ENCODE results near the gene DYNLT2.

The DYNLT2 gene

GRCh38 chr6:169782966-169783365 lies 31.6 kb upstream of the DYNLT2 start:
- no peak overlapping the region for H3K4ac ChIP-seq (ENCODE audit: low read length)
- H2BK12ac ChIP-seq (ENCODE audit: low read length) = no peak overlapping the region
- no peaks in the 10 kb centered on the region for H3K27me3 ChIP-seq (ENCODE audit: control insufficient read depth in 3 of 3, insufficient read depth in 3 of 3, low read depth in 1 of 3, low read length in 3 of 3)
- H4K8ac ChIP-seq (ENCODE audit: low read depth, low read length) = no peak overlapping the region
- H3K4me3 ChIP-seq (ENCODE audit: low read length in 2 of 2) = no peak overlapping the region
- H3K18ac ChIP-seq (ENCODE audit: low read length) = no peak overlapping the region
- H2AK5ac ChIP-seq (ENCODE audit: low read depth, low read length) = no peak overlapping the region
- peaks cover 2 to 31% of the 10 kb centered on the region in 2 donors for H3K36me3 ChIP-seq (replicated peaks in 1 of 2; ENCODE audit: control insufficient read depth in 2 of 2, insufficient read depth in 2 of 2, low read length in 2 of 2)
- peaks cover 0 to 4% of the 10 kb centered on the region in 2 donors for H3K9me3 ChIP-seq (replicated peaks in 1 of 2; ENCODE audit: control insufficient read depth in 2 of 2, insufficient read depth in 1 of 2, low read depth in 1 of 2, low read length in 2 of 2)
- no peak overlapping the region for H2AFZ ChIP-seq (ENCODE audit: low read length)
- no peak overlapping the region for H3K14ac ChIP-seq (ENCODE audit: low read length)
- H3K9ac ChIP-seq (ENCODE audit: low read depth, low read length, poor library complexity) = no peak overlapping the region
- H4K91ac ChIP-seq (ENCODE audit: low read depth, low read length, poor library complexity) = no peak overlapping the region
- H2BK120ac ChIP-seq (ENCODE audit: low read depth, low read length) = no peak overlapping the region
- H3K23ac ChIP-seq (ENCODE audit: low read depth, low read length, poor library complexity) = no peak overlapping the region
- H3K4me1 ChIP-seq (ENCODE audit: control insufficient read depth in 2 of 2, insufficient read depth in 1 of 2, low read depth in 1 of 2, low read length in 2 of 2) = no peaks in the 10 kb centered on the region
- no peak overlapping the region for H2BK5ac ChIP-seq (ENCODE audit: low read length)
- H3K27ac ChIP-seq (replicated peaks; ENCODE audit: low read length) = no peak overlapping the region
- H3K4me2 ChIP-seq (ENCODE audit: insufficient read depth, low read length, poor library complexity, severe bottlenecking) = no peak overlapping the region
- DNase-seq (ENCODE audit: low spot score) = no peak
- H3K79me1 ChIP-seq (ENCODE audit: low read depth, low read length) = no peaks in the 10 kb centered on the region
- no CpG with 5 or more reads among the region's 8 CpGs for WGBS, 2 donors (ENCODE audit: extremely low coverage in 2 of 2, insufficient read length in 2 of 2, insufficient replicate concordance in 1 of 2)
- no peak overlapping the region for H2BK15ac ChIP-seq (ENCODE audit: low read length)

GRCh38 chr6:169780571-169781091 lies 29.3 kb upstream of the DYNLT2 start:
- Histone ChIP-seq H3K27ac (replicated peaks; ENCODE audit: low read length) (no peak overlapping the region), H4K91ac (ENCODE audit: low read depth, low read length, poor library complexity) (no peak overlapping the region), H3K27me3 (ENCODE audit: control insufficient read depth in 3 of 3, insufficient read depth in 3 of 3, low read depth in 1 of 3, low read length in 3 of 3) (no peaks in the 10 kb centered on the region), H3K9ac (ENCODE audit: low read depth, low read length, poor library complexity) (no peak overlapping the region), H2AFZ (ENCODE audit: low read length) (no peak overlapping the region), H3K79me1 (ENCODE audit: low read depth, low read length) (peaks cover 4% of the 10 kb centered on the region), H3K4me1 (ENCODE audit: control insufficient read depth in 2 of 2, insufficient read depth in 1 of 2, low read depth in 1 of 2, low read length in 2 of 2) (no peaks in the 10 kb centered on the region), H2AK5ac (ENCODE audit: low read depth, low read length) (no peak overlapping the region), H3K9me3 (replicated peaks in 1 of 2; ENCODE audit: control insufficient read depth in 2 of 2, insufficient read depth in 1 of 2, low read depth in 1 of 2, low read length in 2 of 2) (peaks cover 0 to 4% of the 10 kb centered on the region in 2 donors), H3K14ac (ENCODE audit: low read length) (no peak overlapping the region), H3K4me2 (ENCODE audit: insufficient read depth, low read length, poor library complexity, severe bottlenecking) (no peak overlapping the region), H2BK12ac (ENCODE audit: low read length) (no peak overlapping the region), H2BK5ac (ENCODE audit: low read length) (no peak overlapping the region), H2BK120ac (ENCODE audit: low read depth, low read length) (no peak overlapping the region), H3K4me3 (ENCODE audit: low read length in 2 of 2) (no peak overlapping the region), H3K18ac (ENCODE audit: low read length) (no peak overlapping the region), H3K4ac (ENCODE audit: low read length) (no peak overlapping the region), H3K36me3 (replicated peaks in 1 of 2; ENCODE audit: control insufficient read depth in 2 of 2, insufficient read depth in 2 of 2, low read length in 2 of 2) (peaks cover 7 to 50% of the 10 kb centered on the region in 2 donors), H2BK15ac (ENCODE audit: low read length) (no peak overlapping the region), H4K8ac (ENCODE audit: low read depth, low read length) (no peak overlapping the region), H3K23ac (ENCODE audit: low read depth, low read length, poor library complexity) (no peak overlapping the region)
- no peak for DNase-seq (ENCODE audit: low spot score)
- no CpG with 5 or more reads among the region's 11 CpGs for WGBS, 2 donors (ENCODE audit: extremely low coverage in 2 of 2, insufficient read length in 2 of 2, insufficient replicate concordance in 1 of 2)

GRCh38 chr6:169779896-169780295 lies 28.5 kb upstream of the DYNLT2 start:
- Histone ChIP-seq H3K27ac (replicated peaks; ENCODE audit: low read length) (no peak overlapping the region), H3K9me3 (replicated peaks in 1 of 2; ENCODE audit: control insufficient read depth in 2 of 2, insufficient read depth in 1 of 2, low read depth in 1 of 2, low read length in 2 of 2) (peaks cover 0 to 4% of the 10 kb centered on the region in 2 donors), H2BK5ac (ENCODE audit: low read length) (peak overlapping the region; percentile 30), H2AK5ac (ENCODE audit: low read depth, low read length) (no peak overlapping the region), H3K79me1 (ENCODE audit: low read depth, low read length) (peaks cover 4% of the 10 kb centered on the region), H2BK12ac (ENCODE audit: low read length) (no peak overlapping the region), H2BK120ac (ENCODE audit: low read depth, low read length) (no peak overlapping the region), H3K4me2 (ENCODE audit: insufficient read depth, low read length, poor library complexity, severe bottlenecking) (no peak overlapping the region), H3K4ac (ENCODE audit: low read length) (no peak overlapping the region), H4K8ac (ENCODE audit: low read depth, low read length) (no peak overlapping the region), H4K91ac (ENCODE audit: low read depth, low read length, poor library complexity) (peak overlapping the region; percentile 43), H3K18ac (ENCODE audit: low read length) (no peak overlapping the region), H2AFZ (ENCODE audit: low read length) (no peak overlapping the region), H3K27me3 (ENCODE audit: control insufficient read depth in 3 of 3, insufficient read depth in 3 of 3, low read depth in 1 of 3, low read length in 3 of 3) (no peaks in the 10 kb centered on the region), H3K9ac (ENCODE audit: low read depth, low read length, poor library complexity) (peak overlapping the region; percentile 55), H3K23ac (ENCODE audit: low read depth, low read length, poor library complexity) (no peak overlapping the region), H3K4me1 (ENCODE audit: control insufficient read depth in 2 of 2, insufficient read depth in 1 of 2, low read depth in 1 of 2, low read length in 2 of 2) (no peaks in the 10 kb centered on the region), H3K36me3 (replicated peaks in 1 of 2; ENCODE audit: control insufficient read depth in 2 of 2, insufficient read depth in 2 of 2, low read length in 2 of 2) (peaks cover 7 to 56% of the 10 kb centered on the region in 2 donors), H2BK15ac (ENCODE audit: low read length) (no peak overlapping the region), H3K4me3 (ENCODE audit: low read length in 2 of 2) (no peak overlapping the region), H3K14ac (ENCODE audit: low read length) (peak overlapping the region; percentile 27)
- no CpG with 5 or more reads among the region's 5 CpGs for WGBS, 2 donors (ENCODE audit: extremely low coverage in 2 of 2, insufficient read length in 2 of 2, insufficient replicate concordance in 1 of 2)
- no peak for DNase-seq (ENCODE audit: low spot score)

GRCh38 chr6:169779092-169779815 lies 27.9 kb upstream of the DYNLT2 start:
- H2AK5ac ChIP-seq (ENCODE audit: low read depth, low read length) = no peak overlapping the region
- H3K27ac ChIP-seq (replicated peaks; ENCODE audit: low read length) = no peak overlapping the region
- no CpG with 5 or more reads among the region's 8 CpGs for WGBS, 2 donors (ENCODE audit: extremely low coverage in 2 of 2, insufficient read length in 2 of 2, insufficient replicate concordance in 1 of 2)
- no peak overlapping the region for H2BK12ac ChIP-seq (ENCODE audit: low read length)
- no peak overlapping the region for H3K9ac ChIP-seq (ENCODE audit: low read depth, low read length, poor library complexity)
- H2BK5ac ChIP-seq (ENCODE audit: low read length) = peak overlapping the region; percentile 30
- no peak overlapping the region for H3K14ac ChIP-seq (ENCODE audit: low read length)
- H3K4me1 ChIP-seq (ENCODE audit: control insufficient read depth in 2 of 2, insufficient read depth in 1 of 2, low read depth in 1 of 2, low read length in 2 of 2) = no peaks in the 10 kb centered on the region
- no peak overlapping the region for H3K18ac ChIP-seq (ENCODE audit: low read length)
- peaks cover 7 to 62% of the 10 kb centered on the region in 2 donors for H3K36me3 ChIP-seq (replicated peaks in 1 of 2; ENCODE audit: control insufficient read depth in 2 of 2, insufficient read depth in 2 of 2, low read length in 2 of 2)
- no peak overlapping the region for H3K4ac ChIP-seq (ENCODE audit: low read length)
- no peak overlapping the region for H2AFZ ChIP-seq (ENCODE audit: low read length)
- peak overlapping the region in 1 of 2 donors; percentile 38 for H3K4me3 ChIP-seq (ENCODE audit: low read length in 2 of 2)
- no peak overlapping the region for H4K91ac ChIP-seq (ENCODE audit: low read depth, low read length, poor library complexity)
- no peak overlapping the region for H3K23ac ChIP-seq (ENCODE audit: low read depth, low read length, poor library complexity)
- peaks cover 4% of the 10 kb centered on the region for H3K79me1 ChIP-seq (ENCODE audit: low read depth, low read length)
- no peak overlapping the region for H4K8ac ChIP-seq (ENCODE audit: low read depth, low read length)
- no peak overlapping the region for H2BK120ac ChIP-seq (ENCODE audit: low read depth, low read length)
- no peak overlapping the region for H2BK15ac ChIP-seq (ENCODE audit: low read length)
- DNase-seq (ENCODE audit: low spot score) = no peak
- H3K9me3 ChIP-seq (replicated peaks in 1 of 2; ENCODE audit: control insufficient read depth in 2 of 2, insufficient read depth in 1 of 2, low read depth in 1 of 2, low read length in 2 of 2) = peaks cover 0 to 4% of the 10 kb centered on the region in 2 donors
- no peak overlapping the region for H3K4me2 ChIP-seq (ENCODE audit: insufficient read depth, low read length, poor library complexity, severe bottlenecking)
- no peaks in the 10 kb centered on the region for H3K27me3 ChIP-seq (ENCODE audit: control insufficient read depth in 3 of 3, insufficient read depth in 3 of 3, low read depth in 1 of 3, low read length in 3 of 3)

All from neuronal stem cell (in vitro differentiated cells).